HG02870 (cell line): ENCODE data around the gene REC114.
"Not testable (repeated sequence)": the region's sequence is repeated elsewhere in the genome, so short reads cannot be mapped to it uniquely, and the experiment has no call there.

Experiments used
- ATAC-seq: cut with Tn5 transposase; IDR thresholded peaks from one replicate; pipeline ENCODE4 v1.9.1; 2021; ENCODE audit warnings: mild to moderate bottlenecking, moderate library complexity; ENCODE audit not compliant: unreplicated experiment

The REC114 gene

DNA sequence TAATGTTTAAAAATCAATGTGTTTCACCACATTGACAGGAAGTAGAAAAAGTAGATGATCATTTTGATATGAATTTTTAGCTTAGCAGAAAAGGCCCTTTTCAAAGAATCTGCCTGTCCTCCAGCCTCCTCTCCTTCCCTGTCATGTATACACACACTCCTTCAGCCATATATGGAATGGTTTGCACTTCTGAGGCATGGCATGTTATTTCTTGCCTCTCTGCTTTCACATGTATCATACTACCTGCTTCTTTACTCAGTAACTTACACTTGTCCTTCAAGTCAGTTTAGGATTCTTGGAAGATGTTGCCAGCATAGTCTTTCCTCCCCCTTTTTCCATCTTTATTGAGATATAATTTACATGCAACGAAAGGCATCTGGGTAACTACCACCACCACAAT, 79.0 kb downstream of the REC114 start:
- no peak for ATAC-seq

DNA sequence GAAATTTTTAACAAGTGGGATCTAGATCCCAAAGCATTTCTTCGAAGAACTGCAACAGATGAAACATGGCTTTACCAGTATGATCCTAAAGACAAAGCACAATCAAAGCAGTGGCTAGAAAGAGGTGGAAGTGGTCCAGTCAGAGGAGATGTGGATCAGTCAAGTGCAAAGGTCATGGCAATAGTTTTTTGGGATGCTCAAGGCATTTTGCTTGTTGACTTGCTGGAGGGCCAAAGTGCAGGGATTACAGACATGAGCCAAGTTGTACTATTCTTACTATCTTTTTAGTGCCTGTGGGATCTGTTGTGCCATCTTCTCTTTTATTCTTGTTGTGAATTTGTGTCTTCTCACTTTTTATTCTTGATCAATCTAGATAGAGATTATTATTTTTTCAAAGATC, 82.0 kb downstream of the REC114 start:
- no peak for ATAC-seq

DNA sequence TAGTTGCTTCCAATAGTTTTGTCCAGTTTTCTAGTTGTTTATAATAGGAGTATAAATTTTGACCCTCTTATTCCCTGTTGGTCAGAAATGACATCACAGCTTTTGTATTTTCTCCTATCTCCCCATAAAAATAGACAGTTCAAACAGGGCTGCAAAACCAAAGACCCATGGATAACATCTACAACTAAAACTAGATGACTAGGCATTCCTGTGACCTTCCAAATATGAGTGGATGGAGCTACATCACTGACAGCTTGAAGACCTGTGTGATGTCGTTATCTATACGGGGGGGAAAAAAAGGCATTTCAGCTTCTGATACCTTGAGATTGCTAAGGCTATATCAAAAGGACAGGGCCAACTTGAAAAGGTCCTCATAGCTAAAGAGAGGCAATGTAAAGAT, 84.6 kb downstream of the REC114 start:
- no peak for ATAC-seq

GRCh38 chr15:73530649-73531048, 87.7 kb downstream of the REC114 start:
- ATAC-seq, result no peak

- ATAC-seq, result no peak
These were observed 95.2 kb downstream of the REC114 start for GRCh38 chr15:73538123-73538522.

DNA sequence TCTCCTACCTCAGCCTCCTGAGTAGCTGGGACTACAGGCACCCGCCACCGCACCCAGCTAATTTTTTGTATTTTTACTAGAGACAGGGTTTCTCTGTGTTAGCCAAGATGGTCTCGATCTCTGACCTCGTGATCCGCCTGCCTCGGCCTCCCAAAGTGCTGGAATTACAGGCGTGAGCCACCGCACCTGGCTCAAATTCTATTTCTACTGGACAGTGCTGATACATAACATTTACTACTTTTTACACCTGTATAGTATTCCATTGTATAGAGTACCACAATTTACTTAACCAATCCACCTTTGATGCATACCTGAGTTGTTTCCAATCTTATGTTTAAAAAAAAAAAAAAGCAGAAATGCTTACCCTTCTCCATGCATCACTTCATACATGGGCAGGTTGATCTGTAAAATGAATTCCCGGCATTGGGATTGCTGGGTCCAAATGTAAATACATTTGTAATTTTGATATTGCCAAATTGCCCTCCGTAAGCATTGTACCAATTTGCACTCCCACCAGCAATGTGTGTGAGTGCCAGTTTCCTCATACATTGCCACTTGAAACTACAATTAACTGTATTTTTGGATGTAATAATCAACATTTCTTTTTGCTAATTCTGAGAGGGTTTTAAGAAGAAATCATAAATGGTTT, 95.7 kb downstream of the REC114 start:
- ATAC-seq, result no peak

GRCh38 chr15:73539212-73540128, 96.5 kb downstream of the REC114 start:
- no peak for ATAC-seq

GRCh38 chr15:73540161-73540560, 97.2 kb downstream of the REC114 start:
- no peak for ATAC-seq

- ATAC-seq, result no peak
These were observed 98.5 kb downstream of the REC114 start for GRCh38 chr15:73541479-73541878.

- not testable (repeated sequence) for ATAC-seq
These were observed 106.0 kb downstream of the REC114 start for GRCh38 chr15:73548925-73549324.

- no peak for ATAC-seq
These were observed 107.2 kb downstream of the REC114 start for GRCh38 chr15:73550190-73550589.

DNA sequence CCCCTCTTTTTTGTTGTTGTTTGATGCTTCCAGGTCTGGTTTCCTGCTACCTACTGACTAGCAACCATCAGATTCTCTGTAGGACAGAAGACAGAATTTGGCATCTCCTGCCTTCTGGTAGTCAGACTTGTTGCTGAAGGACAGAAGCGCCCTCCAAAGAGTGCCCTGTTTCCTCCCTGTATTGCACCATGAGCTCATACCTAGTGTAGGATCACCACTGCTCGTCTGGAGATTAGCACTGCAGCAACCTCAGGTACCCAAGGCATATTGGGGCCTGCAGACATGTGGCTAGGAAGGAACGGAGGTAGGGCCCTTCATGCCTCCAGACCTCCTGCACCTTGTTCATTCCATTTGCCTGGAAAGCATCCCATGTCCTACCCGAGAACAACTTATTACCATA, 112.1 kb downstream of the REC114 start:
- ATAC-seq, result no peak

- no peak for ATAC-seq
These were observed 115.6 kb downstream of the REC114 start for GRCh38 chr15:73558529-73558928.

- ATAC-seq, result no peak
These were observed 117.6 kb downstream of the REC114 start for GRCh38 chr15:73560501-73561117.

GRCh38 chr15:73564255-73564654, 121.3 kb downstream of the REC114 start:
- no peak for ATAC-seq

DNA sequence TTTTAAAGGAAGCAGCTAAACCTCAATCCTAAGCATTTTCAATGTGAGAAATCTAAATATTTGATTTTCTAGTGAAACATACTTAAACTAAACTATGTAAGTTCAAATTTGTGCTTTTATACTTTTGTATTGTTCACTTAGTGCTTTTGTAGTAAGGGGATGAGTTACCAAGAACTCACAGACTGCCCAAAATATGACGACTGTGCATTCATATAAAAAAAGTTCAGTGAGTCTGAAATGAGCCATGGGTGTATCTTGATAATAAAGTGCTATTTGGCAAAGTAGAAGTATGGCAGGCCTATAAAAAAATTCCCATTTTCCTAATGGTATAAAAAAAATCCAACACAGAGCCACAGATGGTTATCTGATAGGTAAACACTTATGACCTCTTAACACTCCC, 124.1 kb downstream of the REC114 start:
- ATAC-seq, result no peak

DNA sequence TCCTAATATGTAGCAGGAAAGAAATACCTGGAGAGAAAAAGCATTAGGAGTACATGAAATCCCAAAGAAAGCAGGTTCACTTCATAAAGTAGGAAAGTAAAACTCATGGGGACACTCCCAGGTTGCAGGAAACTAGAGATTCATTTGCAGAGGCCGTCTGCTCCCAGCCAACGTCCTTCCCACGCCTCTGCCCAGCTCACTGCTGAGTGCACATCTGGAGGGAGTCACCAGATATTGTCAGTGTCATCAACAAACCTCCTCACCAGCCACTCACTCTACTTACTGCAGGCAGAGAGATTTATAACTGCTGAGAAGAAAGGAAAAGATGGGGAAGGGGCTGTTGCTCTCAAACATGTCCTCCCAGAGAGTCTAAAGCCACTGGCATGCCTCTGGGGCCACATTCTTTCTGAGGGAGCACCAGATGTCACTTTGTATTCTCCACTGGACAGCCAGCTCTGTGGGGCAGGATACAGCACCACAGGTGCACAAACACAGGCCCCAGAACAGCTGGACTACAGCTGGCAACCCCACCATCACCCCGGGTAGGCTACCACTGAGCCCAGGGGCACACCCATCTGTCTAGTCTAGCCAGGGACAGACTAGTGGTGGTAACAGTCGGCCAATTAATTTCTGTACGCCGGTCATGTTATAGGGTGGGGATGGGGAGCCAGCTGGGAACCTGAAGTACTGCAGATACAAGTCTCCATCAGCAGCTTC, 125.8 kb downstream of the REC114 start:
- ATAC-seq, result no peak

GRCh38 chr15:73569361-73569760, 126.4 kb downstream of the REC114 start:
- ATAC-seq, result no peak

DNA sequence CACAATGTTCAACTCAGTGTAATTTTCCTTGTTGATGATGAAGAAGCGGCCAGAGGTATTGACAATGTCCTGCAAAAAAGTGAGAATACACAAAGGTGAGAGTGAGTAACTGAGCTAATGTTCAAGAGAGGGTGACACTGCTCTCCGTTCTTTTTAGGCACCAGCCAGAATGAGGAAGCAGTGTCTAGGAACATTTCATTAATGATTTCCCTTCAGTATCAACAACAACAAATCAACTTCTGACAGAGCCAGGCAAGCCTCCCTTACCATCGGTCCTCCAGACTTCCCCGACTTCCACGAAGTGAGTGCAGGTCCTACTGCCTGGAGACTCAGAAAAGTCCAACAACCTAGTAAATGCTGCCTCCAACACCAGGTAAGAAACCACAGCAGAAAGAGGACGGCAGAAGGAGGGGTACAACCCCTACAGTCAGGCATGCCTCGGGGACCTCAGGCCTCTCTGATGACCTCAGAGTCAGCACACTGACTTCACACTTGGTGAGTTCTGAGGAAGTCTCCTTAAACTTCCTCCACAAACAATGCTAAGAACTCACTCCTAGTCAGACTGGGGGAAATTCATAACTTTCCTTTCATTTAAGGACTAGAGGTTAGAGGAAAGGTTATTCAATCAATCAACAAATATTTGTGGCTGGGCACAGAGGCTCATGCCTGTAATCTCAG, 127.5 kb downstream of the REC114 start:
- no peak for ATAC-seq

GRCh38 chr15:73571346-73571745, 128.4 kb downstream of the REC114 start:
- ATAC-seq, result no peak

- ATAC-seq, result no peak
These were observed 129.3 kb downstream of the REC114 start for GRCh38 chr15:73572296-73572695.
